Gastrocnemius medialis (tissue), 4 donors: ENCODE results near the gene C16orf54. TPM values are rescaled to one million over a fixed set of nuclear protein-coding genes. Genes with fewer than 3 reads are reported as not detected.

ENCODE experiments used
- ATAC-seq, 2 donors: fragments of 150-250 bp; one replicate each; pipeline ENCODE4 v1.9.1; 2016
- DNase-seq, 2 donors: peaks; one replicate each; pipeline ENCODE4 v3.0.0-alpha.2; 2019
- H3K27ac ChIP-seq, 4 donors: fragments of 200-600 bp; sonication (generic); 1 replicate in 1 of 4; 2 replicates in 3 of 4; pipeline ENCODE4 v1.5.1; 2016 to 2018; ENCODE audit warnings: mild to moderate bottlenecking in 2 of 4, moderate library complexity in 1 of 4
- H3K27me3 ChIP-seq, 3 donors: fragments of 200-600 bp; sonication (generic) in 2 of 3; 1 replicate in 1 of 3; 2 replicates in 2 of 3; pipeline versions ENCODE4 v1.5.1 to v1.6.0; 2016 to 2019; ENCODE audit warnings: mild to moderate bottlenecking in 1 of 3, moderate library complexity in 1 of 3
- H3K36me3 ChIP-seq, 2 donors: fragments of 200-600 bp; sonication (generic) in 1 of 2; one replicate each; pipeline ENCODE4 v1.5.1; 2017 to 2018
- H3K4me1 ChIP-seq, 2 donors: fragments of 200-600 bp; sonication (generic) in 1 of 2; one replicate each; pipeline ENCODE4 v1.5.1; 2016 to 2017; ENCODE audit warnings: mild to moderate bottlenecking in 2 of 2
- H3K4me3 ChIP-seq, 4 donors: fragments of 200-600 bp; sonication (generic) in 3 of 4; 1 replicate in 1 of 4; 2 replicates in 3 of 4; pipeline ENCODE4 v1.5.1; 2016 to 2019; ENCODE audit warnings: mild to moderate bottlenecking in 2 of 4
- H3K9me3 ChIP-seq, 3 donors: fragments of 200-600 bp; sonication (generic) in 2 of 3; 1 replicate in 1 of 3; 2 replicates in 2 of 3; pipeline ENCODE4 v1.5.1; 2016 to 2019
- POLR2A ChIP-seq, 2 donors: fragments of 450-650 bp; IDR thresholded peaks; one replicate each; pipeline ENCODE4 v1.6.1; 2017; ENCODE audit warnings: antibody characterized with exemption in 2 of 2, mild to moderate bottlenecking in 2 of 2, moderate library complexity in 2 of 2
- in situ Hi-C, 4 donors: fragments of 200-750 bp; cut with MboI; loops; one replicate each; pipeline versions ENCODE4 v1.15.0 to v1.8.0; 2017; ENCODE audit warnings: low sequenced_read_pairs in 4 of 4
- intact Hi-C: fragments of 100-400 bp; cut with DNase I; formaldehyde crosslinking; loops from one replicate; pipeline ENCODE4 v1.15.1; 2023; ENCODE audit warnings: low total_unique reads
- total RNA-seq, 4 donors: library from RNA; depleted of rRNA; stranded (reverse); fragments of >200 nt; gene quantifications; one replicate each; pipeline versions ENCODE4 v1.1.0 to v1.2.3, GENCODE V29; 2016
- TF ChIP-seq, protein P1 (sequence below), 5 experiments: fragments of 450-650 bp in 3 of 5; fragments of 200-600 bp in 2 of 5; sonication (generic) in 2 of 5; IDR thresholded peaks in 4 of 5; conservative IDR thresholded peaks in 1 of 5; 1 replicate in 4 of 5; 2 replicates in 1 of 5; pipeline ENCODE4 v1.5.1; 2016 to 2019; ENCODE audit warnings: antibody characterized with exemption in 5 of 5, mild to moderate bottlenecking in 3 of 5, moderate library complexity in 3 of 5

The C16orf54 gene
- total RNA-seq, 4 donors from 2014 or later: 0.26 to 0.31 TPM; not detected in 2

DNA sequence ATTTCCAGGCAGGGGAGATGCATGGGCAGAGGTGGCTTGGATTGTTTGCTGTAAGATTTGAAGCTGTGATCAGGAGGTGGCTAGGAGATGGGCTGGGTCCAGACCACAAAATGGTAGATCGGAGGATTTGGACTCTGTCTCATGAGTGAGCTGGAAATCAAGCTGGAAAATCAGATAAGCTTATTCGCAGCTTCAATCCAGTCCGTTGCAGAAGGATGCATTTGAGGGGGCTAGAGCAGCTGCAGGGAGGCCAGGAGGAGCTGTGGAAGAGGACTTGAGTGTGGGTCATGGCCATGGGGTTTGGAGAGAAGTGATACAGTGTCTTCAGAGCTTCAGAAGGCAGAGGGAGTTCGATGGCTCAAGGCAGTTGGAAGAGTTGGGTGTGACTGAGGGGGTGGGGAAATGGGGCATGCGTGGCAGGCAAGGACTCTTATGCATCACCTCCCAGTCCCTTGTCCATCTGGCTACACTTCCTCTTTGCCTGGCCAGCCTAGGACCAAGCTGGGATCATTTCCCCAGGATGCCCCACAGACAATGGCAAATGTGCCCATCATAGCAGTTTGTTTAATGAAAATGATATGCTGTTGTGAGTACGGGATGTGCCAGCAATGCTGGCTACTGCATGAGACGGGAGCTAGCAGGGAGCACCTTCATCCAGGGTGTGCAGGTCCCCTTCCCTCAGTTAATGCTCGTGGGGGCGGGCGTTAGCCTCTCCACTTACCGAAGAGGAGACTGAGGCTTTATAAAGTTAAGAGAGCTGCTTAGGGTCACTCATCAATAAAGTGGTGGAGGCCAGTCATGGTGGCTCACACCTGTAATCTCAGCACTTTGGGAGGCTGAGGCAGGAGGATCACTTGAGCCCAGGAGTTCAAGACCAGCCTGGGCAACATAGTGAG is 46.2 kb downstream of the C16orf54 start:
- Histone ChIP-seq H3K27me3 (no peaks in the 10 kb centered on the region), H3K9me3 (no peaks in the 10 kb centered on the region), H3K27ac (no peak overlapping the region), H3K4me3 (no peak overlapping the region), H3K36me3 (no peaks in the 10 kb centered on the region), H3K4me1 (peaks cover 3% of the 10 kb centered on the region in 2 donors)
- intact Hi-C loops (loop anchor here (1.0 kb wide), 3 partner anchors 117 to 322 kb away; partner anchors contain the start of gene PAGR1), in situ Hi-C loops (loop anchor here (5.0 to 25.0 kb wide), 6 partner anchors 145 to 338 kb away; partner anchors contain the start of genes C16orf92 (in 2 of the 4), DOC2A (in 1 of the 4) and TLCD3B (in 1 of the 4))
- DNase-seq (no peak), ATAC-seq (no peak)
- TF ChIP-seq POLR2A (IDR thresholded peaks at IDR 0.05): no peak
- TF ChIP-seq, protein P1, sequence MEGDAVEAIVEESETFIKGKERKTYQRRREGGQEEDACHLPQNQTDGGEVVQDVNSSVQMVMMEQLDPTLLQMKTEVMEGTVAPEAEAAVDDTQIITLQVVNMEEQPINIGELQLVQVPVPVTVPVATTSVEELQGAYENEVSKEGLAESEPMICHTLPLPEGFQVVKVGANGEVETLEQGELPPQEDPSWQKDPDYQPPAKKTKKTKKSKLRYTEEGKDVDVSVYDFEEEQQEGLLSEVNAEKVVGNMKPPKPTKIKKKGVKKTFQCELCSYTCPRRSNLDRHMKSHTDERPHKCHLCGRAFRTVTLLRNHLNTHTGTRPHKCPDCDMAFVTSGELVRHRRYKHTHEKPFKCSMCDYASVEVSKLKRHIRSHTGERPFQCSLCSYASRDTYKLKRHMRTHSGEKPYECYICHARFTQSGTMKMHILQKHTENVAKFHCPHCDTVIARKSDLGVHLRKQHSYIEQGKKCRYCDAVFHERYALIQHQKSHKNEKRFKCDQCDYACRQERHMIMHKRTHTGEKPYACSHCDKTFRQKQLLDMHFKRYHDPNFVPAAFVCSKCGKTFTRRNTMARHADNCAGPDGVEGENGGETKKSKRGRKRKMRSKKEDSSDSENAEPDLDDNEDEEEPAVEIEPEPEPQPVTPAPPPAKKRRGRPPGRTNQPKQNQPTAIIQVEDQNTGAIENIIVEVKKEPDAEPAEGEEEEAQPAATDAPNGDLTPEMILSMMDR (IDR thresholded peaks at IDR 0.05 in 4 of 5, conservative IDR thresholded peaks at IDR 0.05 in 1 of 5): no peak

DNA sequence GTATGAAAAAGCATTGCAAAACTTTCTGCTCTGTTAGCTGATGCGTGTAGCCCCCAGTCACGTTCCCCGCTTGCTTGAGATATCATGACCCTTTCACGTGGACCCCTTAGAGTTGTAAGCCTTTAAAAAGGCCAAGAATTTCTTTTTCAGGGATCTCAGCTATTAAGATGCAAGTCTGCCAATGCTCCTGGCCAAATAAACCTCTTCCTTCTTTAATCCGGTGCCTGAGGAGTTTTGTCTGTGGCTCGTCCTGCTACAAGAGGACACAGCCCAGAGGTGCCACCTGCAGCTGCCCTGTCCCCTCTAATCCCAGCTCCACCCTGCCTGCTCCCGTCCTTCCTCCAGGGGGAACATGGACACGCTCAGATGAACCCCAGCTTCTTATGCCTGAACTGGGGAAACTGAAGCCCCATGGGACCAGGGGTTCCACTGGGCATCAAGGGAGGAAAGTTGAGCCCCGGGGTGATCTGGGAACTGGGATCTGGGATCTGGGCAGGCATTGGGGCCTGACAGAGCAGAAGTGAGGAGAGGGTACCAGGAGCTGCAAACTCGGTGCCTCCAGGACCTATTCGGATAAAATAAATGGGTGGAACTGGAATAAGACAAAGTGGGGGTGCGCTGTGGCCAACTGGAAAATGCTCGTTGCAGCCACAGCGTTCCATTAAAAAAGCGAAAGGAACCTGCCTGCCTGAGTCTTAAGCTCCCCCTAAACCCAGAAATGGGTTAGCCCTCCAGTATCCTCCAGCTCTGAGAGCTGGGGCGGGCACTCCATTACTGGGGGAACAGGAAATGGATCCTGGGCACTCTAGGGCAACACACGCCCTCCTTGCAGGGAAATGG is 47.1 kb downstream of the C16orf54 start:
- Histone ChIP-seq H3K27ac (no peak overlapping the region), H3K27me3 (no peaks in the 10 kb centered on the region), H3K4me3 (no peak overlapping the region), H3K36me3 (no peaks in the 10 kb centered on the region), H3K9me3 (no peaks in the 10 kb centered on the region), H3K4me1 (peaks cover 3 to 4% of the 10 kb centered on the region in 2 donors)
- in situ Hi-C loops: loop anchor here in 3 of 4 donors (10.0 to 25.0 kb wide), 3 partner anchors 146 to 339 kb away; partner anchors contain the start of genes C16orf92 (in 1 of the 3), DOC2A (in 1 of the 3) and TLCD3B (in 1 of the 3)
- intact Hi-C loops: no loop called here
- TF ChIP-seq, protein P1 (IDR thresholded peaks at IDR 0.05 in 4 of 5, conservative IDR thresholded peaks at IDR 0.05 in 1 of 5): no peak
- TF ChIP-seq POLR2A (IDR thresholded peaks at IDR 0.05): no peak
- DNase-seq (no peak), ATAC-seq (no peak)

DNA sequence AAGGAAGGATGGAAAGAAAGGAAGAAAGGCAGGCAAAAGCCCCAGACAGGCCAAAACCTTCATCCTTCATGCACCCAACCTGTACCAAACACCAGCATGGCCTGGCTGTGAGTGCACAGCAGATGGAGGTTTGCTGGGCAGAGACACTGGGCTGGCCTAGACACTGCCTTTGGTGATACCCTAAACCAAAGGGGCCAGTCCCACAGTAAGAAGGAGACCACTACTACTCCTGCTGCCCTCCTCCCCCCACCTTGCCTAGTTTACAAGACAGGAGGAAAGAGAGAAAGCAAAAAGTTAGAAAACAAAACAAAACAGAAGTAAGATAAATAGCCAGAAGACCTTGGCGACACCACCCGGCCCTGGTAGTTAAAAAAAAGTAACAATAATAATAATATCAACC is 47.7 kb downstream of the C16orf54 start:
- H3K4me3 ChIP-seq: no peak overlapping the region
- no peaks in the 10 kb centered on the region for H3K27me3 ChIP-seq
- DNase-seq (no peak), ATAC-seq (no peak)
- no peak overlapping the region for H3K27ac ChIP-seq
- intact Hi-C loops: no loop called here
- peaks cover 3 to 4% of the 10 kb centered on the region in 2 donors for H3K4me1 ChIP-seq
- in situ Hi-C loops: loop anchor here in 3 of 4 donors (10.0 to 25.0 kb wide), 3 partner anchors 147 to 339 kb away; partner anchors contain the start of genes C16orf92 (in 1 of the 3), DOC2A (in 1 of the 3) and TLCD3B (in 1 of the 3)
- no peak for TF ChIP-seq POLR2A (IDR thresholded peaks at IDR 0.05)
- TF ChIP-seq, protein P1 (IDR thresholded peaks at IDR 0.05 in 4 of 5, conservative IDR thresholded peaks at IDR 0.05 in 1 of 5): no peak
- H3K36me3 ChIP-seq: no peaks in the 10 kb centered on the region
- H3K9me3 ChIP-seq: no peaks in the 10 kb centered on the region

DNA sequence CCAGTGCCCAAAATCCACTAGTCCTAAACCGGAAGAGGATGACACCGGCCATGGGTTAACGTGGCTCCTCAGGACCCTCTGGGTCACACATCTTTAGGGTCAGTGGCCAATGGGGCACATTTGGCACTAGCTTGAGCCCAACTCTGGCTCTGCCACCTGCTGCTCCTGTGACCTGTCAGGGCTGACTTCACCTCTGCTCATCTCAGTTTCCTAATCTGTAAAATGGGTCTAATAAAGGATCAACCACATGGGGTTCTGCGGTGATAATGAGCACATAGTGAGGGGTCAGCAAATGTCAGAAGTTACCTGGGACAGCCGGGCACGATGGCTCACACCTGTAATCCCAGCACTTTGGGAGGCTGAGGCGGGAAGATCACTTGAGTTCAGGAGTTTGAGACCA is 48.4 kb downstream of the C16orf54 start:
- Histone ChIP-seq H3K36me3 (no peaks in the 10 kb centered on the region), H3K9me3 (no peaks in the 10 kb centered on the region), H3K27ac (no peak overlapping the region), H3K27me3 (no peaks in the 10 kb centered on the region), H3K4me3 (no peak overlapping the region), H3K4me1 (peaks cover 3 to 4% of the 10 kb centered on the region in 2 donors)
- in situ Hi-C loops (loop anchor here in 3 of 4 donors (10.0 to 25.0 kb wide), 3 partner anchors 147 to 340 kb away; partner anchors contain the start of genes C16orf92 (in 1 of the 3), DOC2A (in 1 of the 3) and TLCD3B (in 1 of the 3)), intact Hi-C loops (no loop called here)
- no peak for DNase-seq
- no peak for ATAC-seq
- TF ChIP-seq, protein P1 (IDR thresholded peaks at IDR 0.05 in 4 of 5, conservative IDR thresholded peaks at IDR 0.05 in 1 of 5): no peak
- TF ChIP-seq POLR2A (IDR thresholded peaks at IDR 0.05): no peak
